Hematopoietic multipotent progenitor cell treated with erythropoietin and hydrocortisone succinate and interleukin-3 and kit ligand, for 8 days (in vitro differentiated cells): ENCODE results near the gene PIK3CA.
A peak's percentile ranks its signal among the peaks of the same experiment; 100 is the strongest.
"Not testable (repeated sequence)": the region's sequence is repeated elsewhere in the genome, so short reads cannot be mapped to it uniquely, and the experiment has no call there.

Experiments used
- DNase-seq: peaks from one replicate; pipeline ENCODE4 v3.0.0-alpha.2; 2015

PIK3CA gene

GRCh38 chr3:179265092-179265491, 116.9 kb downstream of the PIK3CA start:
- peak; percentile 27 for DNase-seq

- peak; percentile 93 for DNase-seq
These were observed 117.7 kb downstream of the PIK3CA start for GRCh38 chr3:179265875-179266274.

DNA sequence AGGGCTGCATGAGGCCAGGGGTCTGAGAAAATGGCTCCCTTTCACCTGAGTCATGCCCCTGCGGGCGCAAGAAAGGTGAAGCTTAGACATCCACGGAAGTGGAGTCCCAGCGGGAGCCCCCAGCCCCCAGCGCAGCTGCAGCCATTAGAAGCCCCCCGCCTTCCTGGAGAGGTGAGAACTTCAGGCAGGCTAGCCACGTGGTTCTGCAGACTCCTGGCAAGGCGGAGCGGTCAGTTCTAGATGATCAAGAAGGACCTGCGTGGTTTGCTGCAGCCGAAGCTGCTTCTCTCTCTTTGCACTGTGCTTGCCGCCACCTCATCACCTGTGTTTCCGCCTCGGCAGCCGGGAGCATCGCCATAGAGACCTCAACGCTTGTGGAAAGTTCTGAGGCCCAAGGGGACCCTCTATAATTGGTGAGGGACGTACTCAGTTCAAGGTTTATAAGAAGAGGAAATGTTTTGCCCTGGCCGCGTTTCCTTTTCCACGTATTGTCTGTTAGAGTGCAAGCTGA, 118.6 kb downstream of the PIK3CA start:
- no peak for DNase-seq

GRCh38 chr3:179268400-179269051, 120.4 kb downstream of the PIK3CA start:
- DNase-seq: peak; percentile 26

DNA sequence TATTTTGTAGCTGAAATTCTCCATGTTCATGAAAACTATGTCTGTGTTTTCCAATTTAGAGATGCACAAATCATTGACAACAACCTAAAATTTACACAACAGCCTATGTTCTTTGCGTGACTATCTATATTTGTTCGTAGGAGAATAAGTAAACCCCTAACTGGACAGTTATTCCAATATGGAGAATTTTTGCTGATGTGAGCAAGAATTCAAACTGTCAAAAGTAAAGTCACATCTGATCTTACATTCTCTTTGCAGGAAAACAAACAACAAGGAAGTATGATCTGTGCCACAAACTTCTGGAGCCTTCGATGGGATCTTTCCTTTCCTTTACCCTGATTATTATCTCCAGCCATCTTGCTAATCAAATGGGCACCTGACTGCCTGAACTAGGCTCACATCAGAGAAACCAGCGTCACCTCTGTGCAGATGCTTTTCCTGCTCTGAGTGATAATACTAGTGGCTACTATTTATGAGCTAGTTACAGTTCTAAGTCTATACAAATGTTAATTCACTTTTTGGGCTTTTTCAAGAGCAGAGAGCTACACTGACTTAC, 121.1 kb downstream of the PIK3CA start:
- DNase-seq: peak; percentile 25

- DNase-seq: peak; percentile 52
These were observed 124.2 kb downstream of the PIK3CA start for GRCh38 chr3:179272385-179272784.

DNA sequence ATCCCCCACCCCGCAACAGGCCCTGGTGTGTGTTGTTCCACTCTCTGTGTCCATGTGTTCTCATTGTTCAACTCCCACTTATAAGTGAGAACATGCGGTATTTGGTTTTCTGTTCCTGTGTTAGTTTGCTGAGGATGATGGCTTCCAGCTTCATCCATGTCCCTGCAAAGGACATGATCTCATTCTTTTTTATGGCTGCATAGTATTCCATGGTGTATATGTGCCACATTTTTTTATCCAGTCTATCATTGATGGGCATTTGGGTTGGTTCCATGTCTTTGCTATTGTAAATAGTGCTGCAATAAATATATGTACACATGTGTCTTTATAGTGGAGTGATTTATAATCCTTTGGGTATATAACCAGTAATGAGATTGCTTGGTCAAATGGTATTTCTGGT, 126.3 kb downstream of the PIK3CA start:
- DNase-seq: not testable (repeated sequence)

GRCh38 chr3:179276001-179276400, 127.8 kb downstream of the PIK3CA start:
- no peak for DNase-seq

DNA sequence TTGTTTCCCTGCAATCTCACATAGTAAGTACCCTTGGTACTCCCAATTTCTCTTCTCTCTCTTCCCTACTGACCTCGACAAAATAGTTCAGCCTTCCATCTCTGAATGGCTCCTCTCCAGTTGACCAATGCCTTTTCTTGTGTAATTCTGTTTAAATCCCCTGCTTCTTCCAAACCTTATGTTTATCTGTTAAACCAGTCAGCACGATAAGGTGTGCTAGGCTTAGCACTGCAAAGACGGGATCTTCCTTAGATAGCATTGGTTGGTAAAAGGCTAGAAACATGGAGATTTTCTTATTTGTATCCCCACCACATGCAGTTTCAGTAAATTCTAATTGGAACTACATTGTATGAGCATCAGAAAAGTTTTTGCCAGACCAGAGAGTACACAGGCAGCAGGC, 128.6 kb downstream of the PIK3CA start:
- DNase-seq: no peak

DNA sequence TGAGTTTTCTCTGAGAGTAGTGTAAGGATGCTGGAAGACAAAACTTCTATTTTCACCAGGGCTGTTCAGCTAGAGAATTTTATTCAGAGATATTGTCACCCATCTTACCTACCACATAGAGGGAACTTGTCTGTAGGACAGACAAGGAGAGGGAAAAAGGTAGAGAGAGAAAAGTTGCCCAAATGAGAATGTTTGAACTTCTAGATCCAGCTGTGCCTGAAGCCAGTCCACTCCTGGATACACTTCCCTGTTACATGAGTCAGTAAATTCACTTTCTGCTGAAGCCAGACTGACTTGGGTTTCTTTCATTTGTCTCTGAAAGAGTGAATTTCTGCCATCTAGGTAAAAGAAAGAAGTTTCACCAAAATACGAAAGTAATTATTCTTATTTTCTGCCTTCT, 130.0 kb downstream of the PIK3CA start:
- no peak for DNase-seq

DNA sequence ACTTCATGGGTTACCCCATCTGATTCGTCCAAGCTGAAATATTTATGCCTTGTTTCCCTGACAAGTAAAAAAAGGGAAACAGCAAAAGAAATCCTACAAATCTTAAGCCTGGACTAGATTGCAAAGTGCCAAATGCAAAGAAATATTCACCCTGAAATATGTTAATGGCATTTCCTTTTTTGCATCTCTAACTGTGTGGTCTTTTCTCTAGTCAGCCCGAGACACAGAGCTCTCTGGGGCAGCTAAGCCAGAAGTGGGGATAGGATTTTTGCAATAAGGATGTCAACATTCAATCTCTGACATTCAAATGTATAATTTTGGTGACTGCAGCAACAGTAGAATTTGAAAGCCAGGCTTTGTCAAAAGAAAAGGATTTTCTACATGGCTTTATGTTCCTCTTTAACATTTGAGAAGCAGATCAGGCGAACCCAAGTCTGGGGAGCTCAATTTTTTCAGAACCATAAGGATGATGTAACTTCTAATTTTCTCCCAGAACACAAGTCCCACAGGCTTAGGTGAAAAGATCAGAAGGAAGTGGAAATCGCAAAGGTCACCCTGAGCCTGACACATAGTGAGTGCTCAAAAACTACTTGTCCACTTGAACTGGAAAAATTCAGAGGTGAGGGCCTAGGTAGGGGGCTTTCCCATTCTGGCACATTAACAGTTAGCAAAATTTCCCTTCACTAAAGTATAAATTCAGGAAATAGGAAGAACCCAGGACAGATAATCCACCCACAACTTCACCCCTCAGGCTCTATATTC, 131.0 kb downstream of the PIK3CA start:
- DNase-seq: no peak

GRCh38 chr3:179279837-179280236, 131.7 kb downstream of the PIK3CA start:
- DNase-seq: no peak

DNA sequence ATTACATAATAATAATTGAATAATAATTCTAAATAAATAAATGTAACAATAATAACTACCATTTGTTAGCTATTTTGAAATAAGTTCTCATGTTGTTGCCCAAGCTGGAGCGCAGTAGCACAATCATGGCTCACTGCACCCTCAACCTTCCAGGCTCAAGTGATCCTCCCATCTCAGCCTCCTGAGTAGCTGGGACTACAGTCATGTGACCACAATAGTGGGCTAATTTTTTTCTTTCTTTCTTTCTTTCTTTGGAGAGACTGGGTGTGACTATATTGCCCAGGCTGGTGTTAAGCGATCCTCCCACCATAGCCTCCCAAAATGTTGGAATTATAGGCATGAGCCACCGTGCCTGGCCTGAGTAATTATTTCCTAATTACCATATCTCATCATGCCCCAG, 133.7 kb downstream of the PIK3CA start:
- DNase-seq: no peak

- DNase-seq: no peak
These were observed 138.2 kb downstream of the PIK3CA start for GRCh38 chr3:179286331-179286730.

- no peak for DNase-seq
These were observed 140.7 kb downstream of the PIK3CA start for GRCh38 chr3:179288845-179289244.

DNA sequence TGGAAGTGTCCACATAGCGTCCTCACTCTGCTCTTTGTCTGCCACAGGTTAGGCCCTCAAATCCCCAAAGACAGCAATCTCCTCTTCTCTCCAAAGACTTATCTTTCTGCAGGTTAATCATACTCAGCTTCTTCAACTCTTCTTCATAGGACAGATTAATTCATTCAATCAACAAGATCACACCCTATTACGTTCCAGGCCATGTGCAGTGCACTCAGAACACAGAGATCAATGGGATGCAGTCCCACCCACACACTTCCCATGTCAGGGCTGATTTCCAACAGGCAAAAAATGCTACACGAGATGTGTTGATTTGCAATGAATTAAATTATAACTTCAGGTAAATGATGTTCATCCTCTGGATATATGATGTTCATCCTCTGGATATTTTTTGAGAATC, 141.1 kb downstream of the PIK3CA start:
- DNase-seq: no peak
